GM21576 (cell line): ENCODE measurements around the gene ITLN1.
"Not testable (repeated sequence)": the region's sequence is repeated elsewhere in the genome, so short reads cannot be mapped to it uniquely, and the experiment has no call there.

ENCODE experiments used
- ATAC-seq: cut with Tn5 transposase; IDR thresholded peaks from one replicate; pipeline ENCODE4 v1.9.1; 2021; ENCODE audit warnings: mild to moderate bottlenecking, moderate library complexity; ENCODE audit not compliant: unreplicated experiment

ITLN1 gene

GRCh38 chr1:160883581-160884513, 1.1 kb downstream of the ITLN1 start:
- no peak for ATAC-seq

- ATAC-seq = no peak
Observed at GRCh38 chr1:160882582-160882981, 2.4 kb downstream of the ITLN1 start.

GRCh38 chr1:160881264-160881663, 3.7 kb downstream of the ITLN1 start:
- ATAC-seq = not testable (repeated sequence)

- no peak for ATAC-seq
Observed at GRCh38 chr1:160880216-160880615, 4.8 kb downstream of the ITLN1 start.

- no peak for ATAC-seq
Observed at GRCh38 chr1:160879056-160879455, 5.9 kb downstream of the ITLN1 start.

- no peak for ATAC-seq
Observed at GRCh38 chr1:160877221-160877620, 7.8 kb downstream of the ITLN1 start.

GRCh38 chr1:160876311-160876710, 8.7 kb downstream of the ITLN1 start:
- ATAC-seq = no peak

- ATAC-seq = not testable (repeated sequence)
Observed at GRCh38 chr1:160875591-160875990, 9.4 kb downstream of the ITLN1 start.

- no peak for ATAC-seq
Observed at GRCh38 chr1:160874935-160875334, 10.0 kb downstream of the ITLN1 start.

GRCh38 chr1:160868141-160868540, 16.8 kb downstream of the ITLN1 start:
- ATAC-seq = no peak

GRCh38 chr1:160867651-160868050, 17.3 kb downstream of the ITLN1 start:
- not testable (repeated sequence) for ATAC-seq

GRCh38 chr1:160866695-160867260, 18.2 kb downstream of the ITLN1 start:
- no peak for ATAC-seq

GRCh38 chr1:160866001-160866694, 18.8 kb downstream of the ITLN1 start:
- ATAC-seq = no peak

GRCh38 chr1:160865337-160865736, 19.6 kb downstream of the ITLN1 start:
- ATAC-seq = no peak

- no peak for ATAC-seq
Observed at GRCh38 chr1:160864173-160864572, 20.8 kb downstream of the ITLN1 start.

GRCh38 chr1:160863774-160864131, 21.2 kb downstream of the ITLN1 start:
- ATAC-seq = no peak

GRCh38 chr1:160863061-160863773, 21.8 kb downstream of the ITLN1 start:
- ATAC-seq = no peak

- peak; percentile 52 for ATAC-seq
Observed at GRCh38 chr1:160862203-160863060, 22.5 kb downstream of the ITLN1 start, which contains the start of gene CD244. Gene CD244 (minus strand): TSS chr1:160862887. CDS start chr1:160862677, 210 bp downstream.

- no peak for ATAC-seq
Observed at GRCh38 chr1:160860840-160861505, 24.0 kb downstream of the ITLN1 start.
